B cell (primary cell): ENCODE measurements around the gene RALGAPA2.

Source experiments
- CTCF ChIP-seq: fragments of 200-600 bp; IDR thresholded peaks from one replicate; pipeline ENCODE4 v1.8.0; 2022; ENCODE audit warnings: antibody characterized with exemption, mild to moderate bottlenecking
- EZH2 ChIP-seq: IDR thresholded peaks from 2 replicates; pipeline ENCODE4 v1.6.1; 2012; ENCODE audit warnings: borderline replicate concordance, low read depth, mild to moderate bottlenecking, moderate library complexity, low read length; ENCODE audit not compliant: insufficient read depth, poor library complexity, severe bottlenecking

GRCh38 chr20:20664795-20665589 is 47.5 kb downstream of the RALGAPA2 start:
- TF ChIP-seq CTCF (peak; percentile 43), EZH2 (no peak)
